Activated gamma-delta T cell (primary cell): ENCODE measurements around the gene B4GALT2.

Source experiments
- DNase-seq: peaks from one replicate; lab custom pipeline; 2025; lab: John Stamatoyannopoulos, UW

Gene B4GALT2

DNA sequence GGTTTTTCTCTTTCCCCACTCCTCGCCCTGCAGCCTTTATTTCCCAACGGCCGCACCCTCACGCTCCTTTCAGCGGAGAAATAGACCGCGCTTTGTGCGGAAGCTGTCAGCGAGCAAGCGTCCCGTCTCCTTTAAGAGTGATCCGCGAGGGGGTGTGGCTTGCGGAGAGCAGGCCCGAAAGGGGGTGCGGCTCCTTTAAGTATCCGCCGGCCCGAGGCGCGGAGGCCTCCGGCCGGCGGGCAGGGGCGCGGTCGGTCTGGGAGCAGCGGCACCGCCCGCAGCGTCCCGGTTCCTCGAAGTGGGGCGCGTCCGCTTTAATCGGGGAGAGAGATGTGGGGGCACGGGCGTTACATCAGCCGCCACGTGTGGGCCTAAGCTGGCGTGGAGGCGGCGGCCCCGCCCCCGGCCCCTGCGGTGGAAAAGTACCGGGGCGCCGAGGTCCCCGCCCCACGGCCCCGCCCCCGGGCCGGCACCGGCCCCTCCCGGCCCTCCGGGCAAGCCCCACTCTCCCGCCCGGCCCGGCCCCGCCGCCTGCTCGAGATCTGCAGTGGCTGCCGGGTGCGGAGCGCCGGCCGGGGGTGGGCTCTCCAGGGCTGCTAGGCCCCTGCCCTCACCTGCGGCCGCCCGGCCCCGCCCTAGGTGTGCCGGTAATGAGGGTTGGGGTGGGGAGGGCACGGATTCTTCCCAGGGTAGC is 51.0 kb downstream of the B4GALT2 start:
- DNase-seq: peak; percentile 70

DNA sequence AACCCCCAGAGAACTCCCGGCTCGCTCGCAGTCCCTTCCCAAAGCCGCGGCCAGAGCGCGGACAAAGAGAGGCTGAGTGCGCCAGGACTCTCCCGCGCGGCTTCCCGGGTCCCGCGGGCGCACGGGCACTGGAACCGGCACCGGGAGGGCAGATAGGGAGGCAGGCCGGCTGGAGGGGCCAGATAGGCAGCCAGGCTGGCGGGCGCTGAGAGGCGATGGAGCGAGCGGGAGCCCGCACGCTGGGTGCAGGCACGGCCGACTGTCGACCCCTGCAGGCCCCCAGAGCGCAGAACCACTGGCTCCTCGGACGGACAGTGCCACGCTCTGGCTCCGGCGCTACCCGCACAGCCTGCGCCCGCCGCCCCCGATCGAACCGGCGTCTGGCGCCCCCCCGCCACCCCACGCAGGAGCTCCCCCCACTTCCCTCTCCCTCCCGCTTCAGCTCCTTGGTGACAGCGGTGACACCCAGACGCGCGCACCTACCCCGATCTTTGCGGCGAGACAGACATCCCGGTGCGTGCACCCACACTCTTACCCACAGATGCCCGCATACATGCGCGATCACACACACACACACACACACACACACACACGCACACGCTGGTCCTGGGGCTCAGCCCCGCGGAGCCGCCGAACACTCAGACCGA is 51.7 kb downstream of the B4GALT2 start:
- peak; percentile 41 for DNase-seq

DNA sequence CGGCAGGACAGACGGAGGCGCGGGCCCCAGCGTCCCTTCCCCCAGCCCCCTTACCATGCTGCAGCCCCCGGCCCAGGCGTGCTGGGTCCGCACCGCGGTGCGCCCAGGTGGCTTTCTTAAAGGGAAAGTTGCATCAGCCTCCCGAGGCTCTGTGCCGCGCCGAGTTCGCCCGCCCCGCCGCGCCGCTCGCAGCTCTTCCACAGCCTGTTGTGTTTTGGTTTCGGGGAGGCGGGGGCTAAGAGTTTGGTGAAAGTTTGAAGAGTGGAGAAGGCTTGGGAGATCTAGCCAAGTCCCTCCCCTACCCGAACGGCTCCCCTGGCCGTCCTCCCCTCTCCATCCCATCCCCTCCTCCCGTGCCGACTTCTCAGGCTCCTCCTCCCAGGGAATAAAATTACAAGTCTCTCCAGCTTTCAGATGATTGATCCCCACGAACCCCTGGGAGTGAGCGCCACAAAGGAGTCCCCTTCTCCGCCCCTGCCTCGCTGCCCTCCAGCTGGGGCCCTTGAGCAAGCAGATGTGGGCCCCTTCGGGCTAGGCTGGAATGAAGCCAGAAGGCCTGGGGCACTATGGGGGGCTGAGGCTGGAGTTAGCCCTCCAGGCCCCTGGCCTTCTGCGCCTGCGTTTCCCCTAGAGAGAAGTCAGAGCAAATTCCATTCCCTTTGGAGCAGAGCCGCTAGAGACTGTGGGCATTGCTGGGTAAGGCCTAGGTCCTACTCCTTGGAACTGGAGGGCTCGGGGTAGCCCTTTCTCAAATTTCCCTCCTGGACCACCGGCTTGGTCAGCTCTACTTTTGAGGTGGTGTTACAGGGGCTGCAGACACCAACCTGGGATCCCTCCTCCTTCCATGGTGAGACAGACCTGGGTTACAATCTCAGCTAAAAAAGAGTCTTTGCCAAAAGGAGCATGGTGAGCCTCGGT is 52.5 kb downstream of the B4GALT2 start, which contains the start of gene SLC6A9:
Gene SLC6A9, minus strand, starts transcription at position 211 of the 918 bp plus-strand sequence. CDS start 7,185 bp downstream, outside the sequence.
- no peak for DNase-seq

DNA sequence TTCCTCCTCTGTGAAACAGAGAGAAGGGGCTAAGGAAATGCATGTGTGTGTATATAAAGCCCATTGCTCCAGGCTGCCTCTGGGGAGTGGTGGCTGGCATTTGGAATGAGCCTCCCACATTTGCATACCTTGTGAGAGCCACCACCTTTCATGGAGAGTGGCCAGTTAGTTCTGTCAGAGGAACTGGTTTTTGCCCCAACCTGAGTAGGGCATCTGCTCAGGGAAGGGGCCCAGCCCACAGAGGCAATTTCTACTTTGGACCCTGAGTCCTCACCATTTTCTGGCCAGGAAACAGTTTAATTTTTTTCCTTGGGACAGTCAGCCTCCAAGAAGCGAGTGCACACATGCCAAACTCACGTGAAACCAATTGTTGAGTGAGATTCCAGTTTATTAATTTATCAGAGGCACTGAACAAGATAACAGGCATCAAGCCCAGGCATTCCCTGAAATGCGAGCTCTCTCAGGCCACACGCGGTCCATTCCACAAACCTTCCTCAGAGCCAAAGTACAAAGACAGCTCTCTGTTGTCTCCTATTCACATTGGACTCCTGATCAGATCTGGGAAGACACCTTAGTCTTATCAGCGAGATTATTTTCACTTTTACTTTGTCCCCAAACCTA is 53.3 kb downstream of the B4GALT2 start:
- no peak for DNase-seq

DNA sequence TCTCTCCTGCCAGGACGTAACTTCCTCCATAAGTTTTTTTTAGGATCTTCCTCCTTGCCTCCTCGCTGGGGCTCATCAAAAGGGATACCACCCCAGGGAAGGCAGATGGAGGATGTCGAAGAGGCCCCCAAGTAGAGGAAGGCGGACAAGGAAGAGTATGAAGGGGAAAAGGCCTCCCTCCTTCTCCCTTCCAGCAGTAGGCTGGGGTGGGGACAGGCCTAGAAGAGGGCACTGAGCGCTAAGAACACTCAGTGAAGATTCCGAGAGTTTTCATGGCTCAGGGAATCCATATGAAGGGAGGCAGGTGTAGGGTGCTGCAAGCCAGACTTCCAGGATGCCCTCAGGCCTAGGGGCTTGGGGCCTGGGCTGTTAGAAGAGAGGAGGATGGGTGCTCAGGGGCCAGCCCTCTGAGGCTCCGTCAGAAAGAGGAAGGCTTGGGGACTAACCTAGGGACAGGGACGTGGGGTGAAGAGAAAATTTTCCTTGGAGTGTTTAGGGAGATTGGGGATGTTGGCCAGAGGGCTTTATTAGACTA is 54.1 kb downstream of the B4GALT2 start:
- DNase-seq: no peak

DNA sequence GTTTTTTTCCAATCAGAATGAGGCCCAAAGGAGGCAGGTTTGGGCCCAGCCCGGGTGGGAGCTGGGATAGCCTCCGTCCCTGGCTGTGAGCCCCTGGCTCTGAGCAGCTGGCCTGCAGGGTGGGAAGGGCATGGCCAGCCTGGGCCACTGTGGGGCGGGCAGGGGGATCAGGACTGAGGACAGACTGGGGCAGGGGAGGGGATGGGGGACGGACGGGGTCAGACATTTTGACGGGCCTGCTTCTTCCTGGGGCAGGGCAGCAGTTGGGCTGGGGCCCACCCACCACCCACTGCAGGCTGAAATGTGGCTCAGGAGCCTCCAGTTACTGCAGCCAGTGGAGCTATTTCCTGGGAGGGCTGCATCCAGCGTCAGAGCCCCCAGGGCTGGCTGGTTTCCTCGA is 54.7 kb downstream of the B4GALT2 start:
- no peak for DNase-seq

DNA sequence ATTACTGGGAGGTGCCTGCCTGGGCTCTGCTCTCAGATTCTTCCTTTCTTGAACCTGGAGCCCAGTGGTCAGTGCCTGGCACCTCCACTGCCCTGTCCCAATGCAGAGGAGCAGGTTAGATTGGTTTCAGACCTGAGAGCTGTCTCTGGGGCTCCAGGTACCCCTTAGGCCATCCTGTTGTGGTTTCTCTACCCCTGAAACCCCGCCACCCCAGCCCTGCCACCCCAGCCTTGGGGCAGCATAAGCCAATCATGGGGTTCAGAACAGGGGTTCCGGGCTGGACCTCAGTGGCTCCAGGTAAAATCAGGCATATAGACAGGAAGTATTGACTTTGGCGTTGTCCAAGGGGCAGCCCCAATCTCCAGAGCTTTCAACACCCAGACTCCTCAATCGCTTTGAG is 55.4 kb downstream of the B4GALT2 start:
- no peak for DNase-seq

DNA sequence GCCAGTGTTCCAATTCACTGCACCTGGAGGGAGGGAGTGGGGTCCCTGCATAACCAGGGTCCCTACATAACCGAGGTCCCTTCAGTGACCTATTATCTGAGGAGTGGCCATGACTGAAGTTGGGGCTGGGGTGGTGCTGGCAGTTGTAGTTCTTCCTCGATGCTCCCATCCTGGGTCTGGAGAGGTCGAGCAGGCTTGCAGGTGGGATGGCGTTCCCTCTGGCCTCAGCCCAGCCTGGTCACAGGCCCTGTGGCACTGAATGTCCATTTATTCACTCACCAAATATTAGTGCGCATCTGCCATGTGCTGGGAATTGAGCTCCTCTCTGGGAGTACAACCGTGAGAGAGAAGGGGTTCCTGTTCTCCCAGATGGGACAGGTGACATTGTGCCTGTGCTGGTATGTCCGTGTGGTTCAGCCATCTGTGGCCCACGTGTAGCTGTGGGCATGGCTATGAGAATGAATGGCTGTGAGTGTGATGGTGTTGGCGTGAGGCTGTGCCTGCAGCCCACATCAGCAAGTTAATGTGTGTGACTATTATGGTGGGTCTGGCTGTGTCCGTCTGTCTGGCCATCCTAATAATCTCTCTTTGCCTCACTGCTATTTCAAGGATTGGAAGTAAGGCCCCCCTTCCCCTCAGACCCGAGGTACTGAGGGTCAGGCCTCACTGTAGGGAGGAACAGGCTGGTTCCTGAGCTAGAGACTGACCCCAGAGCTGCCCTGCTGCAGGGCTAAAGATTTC is 56.1 kb downstream of the B4GALT2 start:
- DNase-seq: no peak

DNA sequence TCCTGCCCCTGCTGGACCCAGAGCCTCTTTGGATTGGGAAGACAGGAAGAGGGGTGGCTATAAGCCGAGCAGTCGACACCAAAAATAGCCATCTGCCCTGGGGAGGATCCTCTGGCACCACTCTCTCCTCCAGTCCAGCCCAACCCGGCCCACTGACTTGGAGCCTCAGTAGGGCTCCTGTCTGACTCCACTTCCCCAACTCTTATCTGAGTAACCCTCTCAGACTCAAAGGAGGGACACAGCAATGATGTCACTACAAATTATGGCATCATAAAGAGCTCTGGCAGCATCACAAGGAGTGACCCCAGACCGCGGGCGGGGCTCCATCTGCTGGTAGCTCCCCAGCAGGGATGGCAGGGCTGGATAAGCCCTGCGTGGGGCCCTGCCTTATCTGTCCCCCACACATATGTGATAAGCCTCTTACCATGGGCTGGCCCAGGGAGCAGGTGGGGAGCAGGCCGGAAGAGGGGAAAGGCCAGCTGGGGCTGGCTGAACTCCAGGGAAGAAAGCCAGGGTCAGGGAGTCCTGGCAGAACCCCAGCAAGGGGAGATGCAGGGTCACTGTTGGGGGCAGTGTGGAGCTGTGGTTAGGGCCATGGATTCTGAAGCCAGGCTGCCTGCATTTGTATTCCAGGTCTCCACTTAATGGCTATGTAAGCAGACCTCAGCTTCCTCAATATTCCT is 56.9 kb downstream of the B4GALT2 start:
- DNase-seq: no peak

DNA sequence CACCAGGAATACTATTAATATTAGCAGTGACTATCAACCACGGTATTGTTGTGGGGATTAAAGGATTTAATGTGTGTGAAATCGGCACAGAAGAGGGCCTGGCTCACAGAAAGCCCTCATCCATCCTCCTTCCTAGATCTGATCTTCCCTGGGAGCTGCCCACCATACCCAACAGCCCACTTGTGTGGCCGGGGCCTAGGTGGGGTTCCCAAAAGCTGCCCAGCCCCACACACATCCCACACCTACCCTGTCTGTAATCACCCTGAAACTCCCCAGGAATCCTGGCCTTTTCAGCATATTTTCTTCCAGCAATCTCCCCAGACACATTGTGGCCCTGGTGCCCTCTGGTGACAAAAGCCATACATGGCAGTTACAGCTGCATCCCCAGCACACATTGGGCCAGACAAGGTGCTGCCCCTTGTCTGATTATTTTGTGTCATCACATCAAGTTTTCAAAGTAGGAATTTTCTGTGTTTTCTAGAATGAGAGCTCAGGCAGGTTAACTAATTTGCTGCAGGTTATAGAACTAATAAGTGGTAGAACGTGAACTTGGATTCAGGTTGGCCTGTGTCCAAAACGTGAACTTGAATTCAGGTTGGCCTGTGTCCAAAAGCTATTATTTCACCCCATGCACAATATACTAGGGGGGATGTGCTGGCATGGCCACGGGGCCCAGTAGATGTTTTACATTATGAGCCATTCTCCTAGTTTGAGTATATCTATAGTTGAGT is 57.6 kb downstream of the B4GALT2 start:
- DNase-seq: no peak

DNA sequence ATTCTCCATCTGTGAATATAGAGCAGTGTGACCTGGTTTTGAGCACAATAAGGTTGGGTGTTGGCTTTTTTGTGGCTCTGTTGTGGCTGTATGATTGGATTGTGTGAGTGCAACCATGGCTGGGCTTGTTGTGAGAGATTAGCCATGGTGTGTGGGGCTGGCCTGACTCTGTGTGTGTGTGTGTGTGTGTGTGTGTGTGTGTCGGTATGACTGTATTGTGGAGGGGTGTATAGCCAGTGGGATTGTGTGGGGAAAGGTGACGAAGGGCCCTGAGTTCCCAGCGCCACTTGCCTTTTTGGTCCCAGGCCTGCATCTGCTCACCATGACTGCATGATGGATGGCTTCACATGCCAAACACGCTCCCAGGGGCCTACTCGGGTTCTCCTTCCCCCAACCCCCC is 58.1 kb downstream of the B4GALT2 start:
- DNase-seq: no peak

DNA sequence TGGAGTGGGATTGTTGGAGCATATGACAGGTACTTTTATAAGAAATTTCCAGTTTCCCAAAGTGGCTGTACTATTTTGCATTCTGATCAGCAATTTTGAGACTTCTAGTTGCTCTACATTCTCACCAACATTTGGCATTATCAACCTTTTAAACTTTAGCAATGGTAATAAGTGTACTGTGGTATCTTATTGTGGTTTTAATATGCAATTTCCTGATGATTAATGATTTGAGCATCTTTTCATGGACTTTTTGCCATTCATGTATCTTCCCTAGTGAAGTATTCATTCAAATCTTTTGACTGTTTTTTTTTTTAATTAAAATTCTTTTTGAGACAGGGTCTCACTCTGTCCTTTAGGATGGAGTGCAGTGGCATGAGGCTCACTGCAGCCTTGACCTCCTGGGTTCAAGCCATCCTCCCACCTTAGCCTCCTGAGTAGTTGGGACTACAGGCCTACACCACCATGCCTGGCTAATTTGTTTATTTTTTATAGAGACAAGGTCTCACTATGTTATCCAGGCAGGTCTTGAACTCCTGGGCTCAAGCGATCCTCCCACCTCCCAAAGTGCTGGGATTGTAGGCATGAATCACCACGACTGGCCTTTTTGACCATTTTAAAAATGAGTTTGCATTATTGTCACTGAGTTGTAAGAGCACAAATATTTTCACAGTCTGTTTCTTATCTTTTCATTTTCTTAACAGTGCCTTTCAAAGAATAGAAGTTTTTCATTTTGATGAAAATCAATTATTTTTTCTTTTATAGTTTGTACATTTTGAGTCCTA is 60.1 kb downstream of the B4GALT2 start:
- no peak for DNase-seq

DNA sequence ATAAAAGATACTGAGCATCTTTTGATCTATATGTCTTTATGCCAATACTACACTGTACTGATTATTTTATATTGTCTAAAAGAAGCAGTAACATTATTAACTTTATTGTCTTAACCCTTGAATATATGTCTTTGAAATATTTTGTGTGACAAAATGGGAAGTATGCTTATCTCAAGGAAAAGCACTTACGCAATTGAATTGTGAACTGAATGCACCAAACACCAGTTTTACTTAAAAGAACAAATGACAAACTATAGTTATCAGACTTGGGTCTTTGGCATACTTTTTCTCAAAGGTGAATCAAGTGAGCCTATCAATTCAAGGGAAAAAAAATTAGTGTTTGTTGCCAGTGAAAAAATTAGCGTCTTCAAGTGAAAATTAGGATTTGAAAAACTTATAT is 61.4 kb downstream of the B4GALT2 start:
- DNase-seq: no peak
